Testis (tissue), 3 donors: ENCODE measurements around the gene WASF2. TPM values are rescaled to one million over a fixed set of nuclear protein-coding genes. Genes with fewer than 3 reads are reported as not detected.

Experiments
- DNase-seq: peaks from one replicate; pipeline ENCODE4 v3.0.0-alpha.2; 2019
- H3K27ac ChIP-seq, 2 donors: fragments of 200-600 bp; sonication (generic); one replicate each; pipeline ENCODE4 v1.5.1; 2019
- H3K27me3 ChIP-seq: fragments of 200-600 bp; sonication (generic); one replicate; pipeline ENCODE4 v1.5.1; 2019
- H3K36me3 ChIP-seq: fragments of 200-600 bp; sonication (generic); one replicate; pipeline ENCODE4 v1.5.1; 2017; ENCODE audit warnings: low read depth; ENCODE audit errors: missing control alignments
- H3K4me1 ChIP-seq: fragments of 200-600 bp; sonication (generic); one replicate; pipeline ENCODE4 v1.5.1; 2019
- H3K4me3 ChIP-seq, 2 donors: fragments of 200-600 bp; sonication (generic); one replicate each; pipeline ENCODE4 v1.5.1; 2017 to 2019
- H3K9me3 ChIP-seq: fragments of 200-600 bp; sonication (generic); one replicate; pipeline ENCODE4 v1.5.1; 2017
- POLR2A ChIP-seq: fragments of 450-650 bp; IDR thresholded peaks from one replicate; pipeline ENCODE4 v1.6.1; 2017; ENCODE audit warnings: antibody characterized with exemption, mild to moderate bottlenecking, moderate library complexity
- WGBS, 2 donors: methylation state at CpG; one replicate each; pipeline ENCODE4 v1.1.5; 2018; 5-methylcytosine and 5-hydroxymethylcytosine counted together
- intact Hi-C: fragments of 100-400 bp; cut with DNase I; formaldehyde crosslinking; loops from one replicate; pipeline ENCODE4 v1.15.1; 2023; ENCODE audit warnings: low total_unique reads
- polyA plus RNA-seq: library from polyadenylated mRNA; stranded (reverse); fragments of 350-450 nt; fragmentation: Illumina TruSeq; extraction: RNeasy Lipid Tissue Mini Kit (QIAGEN cat#74804); gene quantifications from one replicate; pipeline ENCODE4 v1.2.3, GENCODE V29; 2014; ENCODE audit warnings: low read depth, low replicate concordance; ENCODE audit not compliant: insufficient read depth
- total RNA-seq, 2 donors: library from RNA; depleted of rRNA; stranded (reverse); fragments of >200 nt; gene quantifications; one replicate each; pipeline ENCODE4 v1.2.3, GENCODE V29; 2016
- TF ChIP-seq, protein P1 (sequence below), 3 experiments: fragments of 450-650 bp in 2 of 3; fragments of 200-600 bp in 1 of 3; sonication (generic) in 1 of 3; IDR thresholded peaks; one replicate each; pipeline ENCODE4 v1.5.1; 2016 to 2019; ENCODE audit warnings: antibody characterized with exemption in 3 of 3, mild to moderate bottlenecking in 2 of 3, moderate library complexity in 1 of 3

Gene WASF2
- total and polyA plus RNA-seq, 3 donors from 2014 or later: 57.8 to 128 (median 58.0) TPM

DNA sequence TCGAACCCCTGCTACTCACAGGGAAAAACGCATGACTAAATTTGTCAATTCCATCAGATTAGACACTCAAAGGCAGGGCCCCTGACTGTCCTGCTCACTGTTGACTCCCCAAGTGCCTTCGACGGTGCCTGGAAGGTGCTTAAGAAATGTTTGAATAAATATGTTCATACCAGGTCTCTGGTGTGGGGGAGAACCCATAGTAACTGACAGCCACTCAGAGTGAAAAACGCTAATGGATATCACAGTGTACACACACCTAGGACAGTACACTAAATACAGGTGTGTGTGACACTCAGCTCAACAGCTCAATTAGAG lies 39.7 kb upstream of the WASF2 start:
- WGBS, 2 donors: 48 to 69% methylated on average over 5 of the region's 5 CpGs
- intact Hi-C loops: no loop called here
- TF ChIP-seq POLR2A: no peak

DNA sequence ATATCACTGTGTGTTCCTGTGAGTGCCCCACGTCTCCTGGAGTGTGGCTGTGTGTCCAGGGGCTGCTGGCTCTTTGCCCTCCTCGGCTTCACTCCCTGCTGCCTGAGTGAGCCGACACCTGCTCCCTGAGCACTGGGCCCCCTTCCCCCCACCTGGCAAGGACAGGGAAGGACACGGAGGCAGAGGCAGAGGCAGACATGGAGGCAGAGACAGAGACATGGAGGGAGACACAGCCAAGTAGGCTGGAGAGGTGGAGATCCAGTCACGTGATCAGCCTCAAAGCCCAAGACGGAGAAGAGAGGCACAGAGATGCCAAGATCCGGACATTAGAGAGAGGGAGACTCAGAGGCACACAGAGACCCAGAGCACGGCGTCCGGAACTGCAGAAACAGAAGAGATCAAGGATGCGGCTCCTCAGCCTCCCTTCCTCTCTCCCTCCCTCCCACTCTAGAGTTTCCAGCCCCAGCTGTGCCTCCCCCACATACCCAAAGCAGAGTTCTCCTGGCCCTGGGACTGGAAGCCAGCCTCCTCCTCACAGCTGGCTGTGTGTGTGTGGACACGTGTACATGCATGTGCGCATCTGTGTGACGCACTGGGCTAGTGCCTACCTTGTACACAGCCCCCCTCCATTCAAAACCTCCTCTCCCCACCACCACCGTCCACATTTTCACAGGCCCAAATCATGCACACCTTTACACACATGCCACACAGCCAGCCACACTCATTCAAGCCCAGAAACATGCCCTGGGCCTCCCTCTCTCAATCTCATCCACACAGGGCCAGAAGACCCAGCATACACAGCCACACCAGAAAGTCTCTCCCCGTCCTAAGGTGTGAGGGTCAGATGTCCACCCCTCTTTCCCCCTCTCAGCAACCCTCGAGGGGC lies 39.1 kb upstream of the WASF2 start:
- Histone ChIP-seq H3K4me3 (peak overlapping the region in 1 of 2 donors; percentile 59), H3K4me1 (peaks cover 58% of the 10 kb centered on the region), H3K27me3 (no peaks in the 10 kb centered on the region), H3K27ac (peak overlapping the region; percentile 91 to 92), H3K9me3 (no peaks in the 10 kb centered on the region), H3K36me3 (no peaks in the 10 kb centered on the region)
- 16 to 18% methylated on average over 14 to 16 of the region's 17 CpGs for WGBS, 2 donors
- peak; percentile 92 for DNase-seq
- TF ChIP-seq POLR2A: no peak
- TF ChIP-seq, protein P1, sequence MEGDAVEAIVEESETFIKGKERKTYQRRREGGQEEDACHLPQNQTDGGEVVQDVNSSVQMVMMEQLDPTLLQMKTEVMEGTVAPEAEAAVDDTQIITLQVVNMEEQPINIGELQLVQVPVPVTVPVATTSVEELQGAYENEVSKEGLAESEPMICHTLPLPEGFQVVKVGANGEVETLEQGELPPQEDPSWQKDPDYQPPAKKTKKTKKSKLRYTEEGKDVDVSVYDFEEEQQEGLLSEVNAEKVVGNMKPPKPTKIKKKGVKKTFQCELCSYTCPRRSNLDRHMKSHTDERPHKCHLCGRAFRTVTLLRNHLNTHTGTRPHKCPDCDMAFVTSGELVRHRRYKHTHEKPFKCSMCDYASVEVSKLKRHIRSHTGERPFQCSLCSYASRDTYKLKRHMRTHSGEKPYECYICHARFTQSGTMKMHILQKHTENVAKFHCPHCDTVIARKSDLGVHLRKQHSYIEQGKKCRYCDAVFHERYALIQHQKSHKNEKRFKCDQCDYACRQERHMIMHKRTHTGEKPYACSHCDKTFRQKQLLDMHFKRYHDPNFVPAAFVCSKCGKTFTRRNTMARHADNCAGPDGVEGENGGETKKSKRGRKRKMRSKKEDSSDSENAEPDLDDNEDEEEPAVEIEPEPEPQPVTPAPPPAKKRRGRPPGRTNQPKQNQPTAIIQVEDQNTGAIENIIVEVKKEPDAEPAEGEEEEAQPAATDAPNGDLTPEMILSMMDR (IDR thresholded peaks at IDR 0.05): no peak
- intact Hi-C loops: no loop called here

More for the DNA sequence above, 39.7 kb upstream of the WASF2 start:
- Histone ChIP-seq H3K36me3 (no peaks in the 10 kb centered on the region), H3K4me1 (peaks cover 55% of the 10 kb centered on the region), H3K4me3 (no peak overlapping the region), H3K27ac (peak overlapping the region; percentile 91 to 92), H3K27me3 (no peaks in the 10 kb centered on the region), H3K9me3 (no peaks in the 10 kb centered on the region)
- no peak for DNase-seq

DNA sequence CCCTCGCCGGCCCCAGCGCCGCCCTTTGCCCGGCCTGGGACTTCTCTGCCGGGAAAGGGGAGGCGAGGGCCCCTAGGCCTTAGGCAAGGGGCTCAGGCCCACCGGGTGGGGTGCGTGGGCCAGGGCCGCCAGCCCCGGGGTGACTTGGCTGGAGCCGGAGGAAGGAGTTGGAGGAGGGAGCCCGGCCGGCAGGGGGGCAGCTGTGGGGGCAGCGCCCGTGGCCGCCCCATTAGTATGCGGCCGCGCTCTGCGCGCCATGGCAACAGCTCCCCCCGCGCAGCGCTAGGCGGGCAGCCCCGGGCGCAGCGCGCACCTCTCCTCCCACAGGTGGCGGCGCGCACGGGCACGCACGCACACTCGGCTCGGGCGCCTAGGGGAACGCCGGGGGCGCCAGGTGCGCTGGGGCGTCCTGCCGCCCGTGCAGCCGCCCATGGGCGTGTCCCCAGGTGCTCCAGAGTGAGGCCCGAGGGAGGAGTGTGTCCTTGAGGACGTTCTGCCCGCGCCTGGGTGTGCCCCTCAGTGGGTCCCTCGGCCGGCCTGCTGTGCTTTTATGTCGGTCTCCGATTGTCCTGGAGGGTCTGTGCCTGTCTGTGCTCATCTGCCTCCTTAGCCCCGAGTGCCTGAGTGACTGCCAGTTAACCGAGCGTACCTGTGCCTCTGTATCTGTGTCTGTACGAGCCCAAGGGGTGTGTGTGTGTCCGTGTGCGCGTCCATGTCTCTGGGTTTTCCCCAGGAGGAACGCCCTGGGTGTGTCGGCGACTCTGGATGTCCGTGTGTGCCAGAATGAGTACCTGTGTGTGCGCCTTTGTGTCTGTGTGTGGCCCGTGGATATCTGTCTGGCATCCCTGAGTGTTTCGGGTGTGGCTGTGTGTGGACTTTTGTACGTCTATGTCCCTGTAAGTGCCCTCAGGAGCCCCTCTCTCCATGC lies 38.2 kb upstream of the WASF2 start:
- H3K4me1 ChIP-seq: peaks cover 66% of the 10 kb centered on the region
- TF ChIP-seq, protein P1 (IDR thresholded peaks at IDR 0.05): peak in 1 of 3 experiments; percentile 5
- TF ChIP-seq POLR2A: no peak
- H3K4me3 ChIP-seq: peak overlapping the region; percentile 45 to 59
- peak overlapping the region; percentile 91 to 92 for H3K27ac ChIP-seq
- peak; percentile 70 for DNase-seq
- no peaks in the 10 kb centered on the region for H3K27me3 ChIP-seq
- intact Hi-C loops: no loop called here
- no peaks in the 10 kb centered on the region for H3K9me3 ChIP-seq
- 2 to 10% methylated on average over 2 to 30 of the region's 71 CpGs for WGBS, 2 donors
- no peaks in the 10 kb centered on the region for H3K36me3 ChIP-seq

DNA sequence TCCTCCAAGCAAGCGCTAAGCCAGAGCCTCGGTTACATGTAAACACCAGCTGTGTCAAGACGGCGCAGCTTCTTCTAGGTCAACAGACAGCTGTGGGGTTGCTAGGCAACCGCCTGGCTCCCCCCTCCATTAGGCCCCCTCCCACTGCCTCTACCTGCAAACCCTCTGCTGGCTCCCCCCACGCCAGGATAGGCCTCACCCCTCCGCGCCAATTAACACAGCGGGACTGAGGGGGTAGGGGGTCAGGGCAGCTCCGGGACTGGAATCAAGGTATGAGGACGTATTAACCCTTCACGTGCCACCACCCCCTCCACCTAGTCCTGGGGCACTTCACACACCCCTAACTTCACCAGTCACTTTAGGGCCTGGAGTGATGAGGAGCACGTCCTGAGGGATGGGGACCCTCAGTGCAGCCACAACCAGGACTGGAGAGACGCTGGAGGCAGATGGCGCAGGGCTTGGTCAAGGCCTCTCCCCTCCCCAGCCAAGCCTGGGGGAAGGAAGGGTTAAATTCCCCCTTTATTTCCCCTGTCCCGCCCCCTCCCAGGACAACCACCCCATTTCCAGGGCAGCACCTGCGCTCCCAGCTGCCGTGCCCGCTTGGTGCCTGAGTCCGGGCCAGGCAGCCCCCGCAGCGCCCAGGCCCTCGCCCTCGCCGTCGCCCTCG lies 37.4 kb upstream of the WASF2 start:
- DNase-seq: peak; percentile 89
- Histone ChIP-seq H3K4me1 (peaks cover 74% of the 10 kb centered on the region), H3K4me3 (peak overlapping the region; percentile 45 to 59), H3K27me3 (no peaks in the 10 kb centered on the region), H3K9me3 (no peaks in the 10 kb centered on the region), H3K36me3 (no peaks in the 10 kb centered on the region), H3K27ac (peak overlapping the region; percentile 91 to 92)
- WGBS, 2 donors: 5 to 13% methylated on average over 3 to 21 of the region's 27 CpGs
- intact Hi-C loops: no loop called here
- TF ChIP-seq POLR2A: no peak
- TF ChIP-seq, protein P1 (IDR thresholded peaks at IDR 0.05): no peak
